K562 (cell line): ENCODE measurements around the gene CLSTN1. TPM values are rescaled to one million over a fixed set of nuclear protein-coding genes. Genes with fewer than 3 reads are reported as not detected.
A peak's percentile ranks its signal among the peaks of the same experiment; 100 is the strongest.

Experiments
- ATAC-seq: fragments of 200-7000 bp; cut with Tn5 transposase; 3 replicates; pipeline ENCODE4 v1.9.1; 2020; ENCODE audit warnings: moderate library complexity
- BruUV-seq: library from RNA; stranded (reverse); fragments of 400-500 nt; replicated peaks from 2 replicates; lab custom pipeline; 2021; lab: Mats Ljungman, UMichigan
- CTCF ChIA-PET: fragments of 300-600 bp; formaldehyde crosslinking; extraction: SDS; loops from one replicate; lab custom pipeline; 2021; ENCODE audit warnings: low intra/inter-chr PET ratio; lab: Yijun Ruan, JAX
- POLR2A ChIA-PET: fragments of 300-600, 350-650 bp; sonication (Branson Sonifier 250); formaldehyde crosslinking; extraction: SDS; loops from one replicate; lab custom pipeline; 2021; ENCODE audit warnings: antibody characterized with exemption, inconsistent platforms; lab: Yijun Ruan, JAX
- DNase-seq, 4 experiments: peaks; one replicate each; pipeline versions ENCODE4 v3.0.0 to v3.0.0-alpha.2; 2011 to 2018; ENCODE audit warnings: low spot score in 3 of 4, mixed read lengths in 3 of 4; ENCODE audit errors: extremely low read depth in 1 of 4
- FAIRE-seq: peaks from 2 replicates; lab custom pipeline; 2011; peaks lifted over from hg19 to GRCh38; lab: Jason Lieb, UNC
- H2AFZ ChIP-seq: 2 replicates; pipeline ENCODE4 v1.6.0; 2011; ENCODE audit warnings: low read depth, low read length, control low read depth, inconsistent platforms
- H3K27ac ChIP-seq: fragments of 200-600 bp; 3 replicates; pipeline ENCODE4 v1.8.0; 2011; ENCODE audit warnings: low read depth, mild to moderate bottlenecking, control low read depth, inconsistent platforms, low read length, moderate library complexity, mixed read lengths; ENCODE audit errors: extremely low read depth
- H3K27me3 ChIP-seq, 2 experiments: fragments of 300-600 bp in 1 of 2; 2 replicates in 1 of 2; 3 replicates in 1 of 2; pipeline versions ENCODE4 v1.6.0 to v1.8.0; 2011; ENCODE audit warnings: inconsistent platforms in 2 of 2, low read length in 2 of 2, mild to moderate bottlenecking in 1 of 2, mixed read lengths in 1 of 2, moderate library complexity in 1 of 2; ENCODE audit not compliant: control insufficient read depth in 2 of 2, insufficient read depth in 2 of 2
- H3K36me3 ChIP-seq: fragments of 300-600 bp; 3 replicates; pipeline ENCODE4 v1.8.0; 2011; ENCODE audit warnings: mild to moderate bottlenecking, low read length, inconsistent platforms; ENCODE audit not compliant: control insufficient read depth, insufficient read depth
- H3K4me1 ChIP-seq, 2 experiments: fragments of 200-600 bp in 1 of 2; replicated peaks in 1 of 2; 2 replicates in 1 of 2; 3 replicates in 1 of 2; pipeline versions ENCODE4 v1.5.1 to v1.8.0; 2011; ENCODE audit warnings: inconsistent platforms in 2 of 2, low read length in 2 of 2, mild to moderate bottlenecking in 1 of 2, mixed read lengths in 1 of 2, moderate library complexity in 1 of 2; ENCODE audit not compliant: control insufficient read depth in 2 of 2, insufficient read depth in 2 of 2
- H3K4me2 ChIP-seq: 2 replicates; pipeline ENCODE4 v1.6.1; 2011; ENCODE audit warnings: low read length, control low read depth, inconsistent platforms, mixed read lengths; ENCODE audit not compliant: insufficient read depth
- H3K4me3 ChIP-seq: fragments of 200-600 bp; sonication (generic), shearing (Covaris generic); 2 replicates; pipeline ENCODE4 v1.5.1; 2016; ENCODE audit warnings: control low read depth, inconsistent platforms
- H3K79me2 ChIP-seq: fragments of 200-600 bp; 3 replicates; pipeline ENCODE4 v1.8.0; 2011; ENCODE audit warnings: low read length, inconsistent platforms; ENCODE audit not compliant: control insufficient read depth, insufficient read depth
- H3K9ac ChIP-seq, 2 experiments: 2 replicates each; pipeline versions ENCODE4 v1.6.0 to v1.6.1; 2011; ENCODE audit warnings: low read depth in 2 of 2, low read length in 2 of 2, control low read depth in 1 of 2, inconsistent platforms in 1 of 2, mild to moderate bottlenecking in 1 of 2, mixed read lengths in 1 of 2; ENCODE audit not compliant: insufficient read depth in 1 of 2
- H3K9me1 ChIP-seq: one replicate; pipeline ENCODE4 v1.6.0; 2011; ENCODE audit warnings: inconsistent platforms, mild to moderate bottlenecking, low read length, moderate library complexity; ENCODE audit not compliant: control insufficient read depth, insufficient read depth
- H3K9me3 ChIP-seq: replicated peaks from 2 replicates; pipeline ENCODE4 v1.5.1; 2011; ENCODE audit warnings: low read depth, low read length, inconsistent platforms; ENCODE audit not compliant: control insufficient read depth, insufficient read depth
- H4K20me1 ChIP-seq: replicated peaks from 2 replicates; pipeline ENCODE4 v1.6.1; 2011; ENCODE audit warnings: low read length, inconsistent platforms, mixed read lengths; ENCODE audit not compliant: control insufficient read depth, insufficient read depth
- ATF7 ChIP-seq: fragments of 450-650 bp; IDR thresholded peaks from 2 replicates; pipeline ENCODE4 v1.7.1; 2014; ENCODE audit warnings: mild to moderate bottlenecking, moderate library complexity
- BMI1 ChIP-seq: fragments of 150-350 bp; IDR thresholded peaks from 2 replicates; pipeline ENCODE4 v1.6.1; 2014; ENCODE audit warnings: low read length
- CREM ChIP-seq: IDR thresholded peaks from 2 replicates; pipeline ENCODE4 v1.6.1; 2014; ENCODE audit warnings: antibody characterized with exemption, low read depth
- EP300 ChIP-seq: IDR thresholded peaks from 2 replicates; pipeline ENCODE4 v1.6.1; 2012; ENCODE audit warnings: low read length, improper control_type of control experiment
- FOXA3 ChIP-seq, 2 experiments: fragments of 450-650 bp in 1 of 2; sonication (generic) in 1 of 2; formaldehyde crosslinking; IDR thresholded peaks in 1 of 2; conservative IDR thresholded peaks in 1 of 2; 2 replicates each; pipeline versions ENCODE4 v1.4.0 to v1.8.0; 2020 to 2022; ENCODE audit warnings: mild to moderate bottlenecking in 2 of 2, missing genetic modification reagents in 1 of 2
- LCOR ChIP-seq: sonication (generic); formaldehyde crosslinking; IDR thresholded peaks from 2 replicates; pipeline ENCODE4 v1.8.0; 2022; ENCODE audit warnings: mild to moderate bottlenecking, missing genetic modification reagents
- MAX ChIP-seq: sonication (generic); formaldehyde crosslinking; IDR thresholded peaks from 2 replicates; pipeline ENCODE4 v1.9.0; 2022; ENCODE audit warnings: mild to moderate bottlenecking, missing genetic modification reagents
- MAZ ChIP-seq, 2 experiments: fragments of 450-650 bp in 1 of 2; sonication (generic) in 1 of 2; formaldehyde crosslinking; IDR thresholded peaks in 1 of 2; conservative IDR thresholded peaks in 1 of 2; 2 replicates each; pipeline versions ENCODE4 v1.4.0 to v1.5.0; 2020; ENCODE audit warnings: mild to moderate bottlenecking in 1 of 2, missing genetic modification reagents in 1 of 2
- NCOA2 ChIP-seq, 2 experiments: fragments of 450-650 bp; IDR thresholded peaks; 2 replicates each; pipeline ENCODE4 v1.6.1; 2018; ENCODE audit warnings: mild to moderate bottlenecking in 2 of 2, moderate library complexity in 1 of 2; ENCODE audit not compliant: partially characterized antibody in 2 of 2
- SP1 ChIP-seq: sonication (generic); formaldehyde crosslinking; IDR thresholded peaks from 2 replicates; pipeline ENCODE4 v1.8.1; 2022; ENCODE audit warnings: mild to moderate bottlenecking, missing genetic modification reagents
- TEAD1 ChIP-seq, 2 experiments: fragments of 450-650 bp in 1 of 2; sonication (generic) in 1 of 2; formaldehyde crosslinking; IDR thresholded peaks; 2 replicates each; pipeline versions ENCODE4 v1.4.0 to v1.8.0; 2020 to 2022; ENCODE audit warnings: mild to moderate bottlenecking in 2 of 2, missing genetic modification reagents in 1 of 2
- ZBTB7A ChIP-seq: IDR thresholded peaks from 2 replicates; pipeline ENCODE4 v1.6.1; 2011; ENCODE audit warnings: low read depth, mild to moderate bottlenecking, low read length, moderate library complexity, borderline replicate concordance; ENCODE audit not compliant: control insufficient read depth
- ZNF445 ChIP-seq: fragments of 250-450 bp; sonication (Bioruptor Pico); IDR thresholded peaks from 2 replicates; pipeline ENCODE4 v1.4.0; 2020; ENCODE audit warnings: low read depth, mild to moderate bottlenecking, moderate library complexity
- ZNF696 ChIP-seq: fragments of 250-450 bp; sonication (Bioruptor Pico); conservative IDR thresholded peaks from 2 replicates; pipeline ENCODE4 v1.4.0; 2020; ENCODE audit warnings: mild to moderate bottlenecking, moderate library complexity
- ZNF76 ChIP-seq: fragments of 250-450 bp; sonication (Bioruptor Pico); IDR thresholded peaks from 2 replicates; pipeline ENCODE4 v1.4.0; 2020; ENCODE audit warnings: mild to moderate bottlenecking, moderate library complexity, borderline replicate concordance
- WGBS: fragments of 100-300 bp; shearing (Covaris generic); methylation state at CpG from one replicate; pipeline ENCODE4 v1.1.6; 2016; ENCODE audit warnings: low coverage, mixed read lengths; ENCODE audit not compliant: insufficient coverage; ENCODE audit errors: missing lambda C conversion rate; 5-methylcytosine and 5-hydroxymethylcytosine counted together
- in situ Hi-C: fragments of 300-500 bp; cut with MboI; formaldehyde crosslinking; loops from 4 replicates; pipeline ENCODE4 v1.15.0; 2018; ENCODE audit warnings: inconsistent platforms, mixed read lengths
- intact Hi-C: fragments of 100-400 bp; cut with micrococcal nuclease; formaldehyde crosslinking; loops from 2 replicates; pipeline ENCODE4 v1.14.2; 2022
- polyA plus RNA-seq, 8 experiments: library from polyadenylated mRNA; depleted of rRNA in 4 of 8; stranded (reverse) in 5 of 8; unstranded in 3 of 8; fragments of >200 nt; fragmentation: Nextera tagmentation in 2 of 8; fragmentation: Illumina TruSeq in 1 of 8; extraction: Ambion mirVana in 2 of 8; extraction: Trizol in 1 of 8; gene quantifications; 2 replicates each; pipeline versions ENCODE4 v1.2.1 to v1.2.3, GENCODE V29; 2011 to 2014; ENCODE audit warnings: inconsistent platforms in 1 of 8, missing spikeins in 1 of 8
- total RNA-seq, 7 experiments: library from RNA; depleted of rRNA in 6 of 7; stranded (reverse); fragments of >200 nt in 6 of 7; fragmentation: Illumina TruSeq in 2 of 7; extraction: Trizol in 2 of 7; gene quantifications; 2 replicates each; pipeline versions ENCODE4 v1.2.1 to v1.2.3, GENCODE V29; 2011 to 2021; ENCODE audit warnings: low replicate concordance in 1 of 7
- TF ChIP-seq, protein P1 (sequence below), 2 experiments: fragments of 150-350 bp in 1 of 2; IDR thresholded peaks; 2 replicates each; pipeline ENCODE4 v1.6.1; 2012 to 2016; ENCODE audit warnings: low read depth in 2 of 2, low read length in 2 of 2, mild to moderate bottlenecking in 1 of 2, moderate library complexity in 1 of 2

The CLSTN1 gene
- total and polyA plus RNA-seq, 9 of the 15 experiments (the other 6 are each of a cell fraction or from before 2014, with no cell fraction given), result 1.1 to 32.5 (median 13.3) TPM

DNA sequence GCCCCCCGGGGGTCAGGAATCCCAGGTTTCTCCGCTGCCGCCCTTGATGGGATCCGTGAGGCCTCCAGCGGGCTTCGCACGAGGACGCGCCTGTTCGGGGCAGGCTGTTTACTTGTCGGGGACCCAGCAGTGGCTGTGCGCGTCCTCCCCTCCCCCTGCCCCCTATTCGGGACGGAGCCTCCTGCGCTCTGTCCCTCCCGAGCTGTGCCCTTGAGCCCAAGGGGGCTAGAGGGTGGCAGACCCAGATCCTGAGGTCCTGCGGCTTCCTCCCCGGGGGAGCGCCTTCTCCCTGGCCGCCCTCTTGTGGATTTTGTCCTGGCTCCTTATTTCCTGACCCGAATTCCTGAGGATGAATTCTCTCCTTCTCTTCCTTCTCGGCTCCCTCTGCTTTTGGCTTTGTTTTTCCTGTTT, 133.8 kb downstream of the CLSTN1 start (continued):
- TF ChIP-seq, protein P1, sequence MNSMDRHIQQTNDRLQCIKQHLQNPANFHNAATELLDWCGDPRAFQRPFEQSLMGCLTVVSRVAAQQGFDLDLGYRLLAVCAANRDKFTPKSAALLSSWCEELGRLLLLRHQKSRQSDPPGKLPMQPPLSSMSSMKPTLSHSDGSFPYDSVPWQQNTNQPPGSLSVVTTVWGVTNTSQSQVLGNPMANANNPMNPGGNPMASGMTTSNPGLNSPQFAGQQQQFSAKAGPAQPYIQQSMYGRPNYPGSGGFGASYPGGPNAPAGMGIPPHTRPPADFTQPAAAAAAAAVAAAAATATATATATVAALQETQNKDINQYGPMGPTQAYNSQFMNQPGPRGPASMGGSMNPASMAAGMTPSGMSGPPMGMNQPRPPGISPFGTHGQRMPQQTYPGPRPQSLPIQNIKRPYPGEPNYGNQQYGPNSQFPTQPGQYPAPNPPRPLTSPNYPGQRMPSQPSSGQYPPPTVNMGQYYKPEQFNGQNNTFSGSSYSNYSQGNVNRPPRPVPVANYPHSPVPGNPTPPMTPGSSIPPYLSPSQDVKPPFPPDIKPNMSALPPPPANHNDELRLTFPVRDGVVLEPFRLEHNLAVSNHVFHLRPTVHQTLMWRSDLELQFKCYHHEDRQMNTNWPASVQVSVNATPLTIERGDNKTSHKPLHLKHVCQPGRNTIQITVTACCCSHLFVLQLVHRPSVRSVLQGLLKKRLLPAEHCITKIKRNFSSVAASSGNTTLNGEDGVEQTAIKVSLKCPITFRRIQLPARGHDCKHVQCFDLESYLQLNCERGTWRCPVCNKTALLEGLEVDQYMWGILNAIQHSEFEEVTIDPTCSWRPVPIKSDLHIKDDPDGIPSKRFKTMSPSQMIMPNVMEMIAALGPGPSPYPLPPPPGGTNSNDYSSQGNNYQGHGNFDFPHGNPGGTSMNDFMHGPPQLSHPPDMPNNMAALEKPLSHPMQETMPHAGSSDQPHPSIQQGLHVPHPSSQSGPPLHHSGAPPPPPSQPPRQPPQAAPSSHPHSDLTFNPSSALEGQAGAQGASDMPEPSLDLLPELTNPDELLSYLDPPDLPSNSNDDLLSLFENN (IDR thresholded peaks at IDR 0.05; ENCODE audit: low read depth in 2 of 2, low read length in 2 of 2), result no peak
- TF ChIP-seq MAZ (CRISPR knock-in tag; conservative IDR thresholded peaks at IDR 0.05 in 1 of 2, IDR thresholded peaks at IDR 0.05 in 1 of 2) (peak in 1 of 2 experiments; percentile 43; a peak in 2 of 4 replicates), FOXA3 (CRISPR knock-in tag; conservative IDR thresholded peaks at IDR 0.05 in 1 of 2, IDR thresholded peaks at IDR 0.05 in 1 of 2) (peak in 1 of 2 experiments; percentile 50; a peak in 1 of 4 replicates), BMI1 (no peak)

- no TSS peak for BruUV-seq
- ChIA-PET POLR2A (interaction anchor here (0.6 kb wide), 2 partner anchors 67 to 221 kb away, joined by 3 to 4 read pairs; partner anchors contain the start of gene CTNNBIP1), CTCF (no interaction called here)
- Histone ChIP-seq H3K27ac (peak overlapping the region; percentile 43; the same call in 1 of the 3 replicates), H3K79me2 (peaks cover 12% of the 10 kb centered on the region; the same call in 2 of the 3 replicates), H4K20me1 (no peaks in the 10 kb centered on the region), H3K4me3 (peak overlapping the region; percentile 51), H3K9ac (peak overlapping the region; percentile 65 to 89; a peak in 3 of 4 replicates), H3K9me1 (no peaks in the 10 kb centered on the region), H3K27me3 (no peaks in the 10 kb centered on the region), H2AFZ (peak overlapping the region; percentile 89), H3K4me1 (peaks cover 31 to 39% of the 10 kb centered on the region in 2 experiments), H3K36me3 (no peaks in the 10 kb centered on the region; the same call in 2 of the 3 replicates), H3K4me2 (peak overlapping the region; percentile 52), H3K9me3 (no peaks in the 10 kb centered on the region)
- in situ Hi-C loops (no loop called here), intact Hi-C loops (loop anchor here (5.0 kb wide), 1 partner anchor 62 kb away; no protein-coding TSS in a partner anchor)
- WGBS, result 1% methylated on average over 37 of the region's 72 CpGs
- FAIRE-seq (no peak), DNase-seq (peak; percentile 89 to 98 (median 96)), ATAC-seq (peak; percentile 86)
- TF ChIP-seq TEAD1 (CRISPR knock-in tag; IDR thresholded peaks at IDR 0.05) (no peak), EP300 (no peak), CREM (peak; percentile 25; the same call in 1 of the 2 replicates), ATF7 (peak; percentile 28; the same call in 1 of the 2 replicates), ZBTB7A (peak; percentile 80), LCOR (peak; percentile 21; the same call in 1 of the 2 replicates), ZNF445 (CRISPR knock-in tag) (no peak), NCOA2 (IDR thresholded peaks at IDR 0.05; ENCODE audit: partially characterized antibody in 2 of 2) (peak in 1 of 2 experiments; percentile 98), ZNF696 (no peak), ZNF76 (CRISPR knock-in tag) (no peak), MAX (CRISPR knock-in tag) (peak; percentile 47; the same call in 1 of the 2 replicates), SP1 (CRISPR knock-in tag) (peak; percentile 5; the same call in 1 of the 2 replicates)
These were observed 134.6 kb downstream of the CLSTN1 start for GRCh38 chr1:9689011-9689706.
